Measurements from ENCODE around the gene EI24. TPM values are rescaled to one million over a fixed set of nuclear protein-coding genes. Genes with fewer than 3 reads are reported as not detected.

EI24 gene
- total and polyA plus RNA-seq, 2 of the 4 experiments (the other 2 are of a cell fraction) = 89.7 to 95.9 TPM

GRCh38 chr11:125569915-125570621 is 791 bp downstream of the EI24 start:
- Histone ChIP-seq H2BK15ac (ENCODE audit: low read depth, low read length) (no peak overlapping the region), H2AK5ac (ENCODE audit: low read depth, low read length) (peak overlapping the region; percentile 75), H3K23ac (ENCODE audit: low read depth, low read length) (peak overlapping the region; percentile 93), H4K8ac (ENCODE audit: low read depth in 2 of 2, low read length in 2 of 2) (peak overlapping the region; percentile 15 to 83; a peak in 2 of 4 replicates), H4K91ac (ENCODE audit: insufficient read depth, low read depth, low read length) (peak overlapping the region; percentile 59), H2BK120ac (ENCODE audit: low read depth, low read length) (peak overlapping the region; percentile 30; the same call in 1 of the 2 replicates), H3K9me3 (ENCODE audit: control insufficient read depth, insufficient read depth, low read length) (no peaks in the 10 kb centered on the region), H3K36me3 (ENCODE audit: control insufficient read depth, insufficient read depth, low read length) (peaks cover 10% of the 10 kb centered on the region), H3K79me1 (ENCODE audit: low read depth in 1 of 2, low read length in 2 of 2) (peaks cover 15 to 22% of the 10 kb centered on the region in 2 experiments), H2AFZ (replicated peaks; ENCODE audit: low read length, poor library complexity) (peak overlapping the region; percentile 97), H3K27ac (ENCODE audit: insufficient read depth, low read length) (peak overlapping the region; percentile 76), H3K56ac (ENCODE audit: extremely low read depth, insufficient read depth, low read length) (peak overlapping the region; percentile 73), H4K5ac (ENCODE audit: low read depth, low read length) (peak overlapping the region; percentile 92), H4K20me1 (ENCODE audit: insufficient read depth, low read length) (no peaks in the 10 kb centered on the region), H3K14ac (replicated peaks; ENCODE audit: low read depth, low read length) (peak overlapping the region; percentile 96), H3K18ac (ENCODE audit: low read depth, low read length) (peak overlapping the region; percentile 79), H3K9ac (ENCODE audit: low read depth, low read length) (peak overlapping the region; percentile 98), H3K4me2 (ENCODE audit: low read depth, low read length) (peak overlapping the region; percentile 99), H3K4ac (ENCODE audit: low read depth, low read length) (peak overlapping the region; percentile 95), H2AK9ac (replicated peaks; ENCODE audit: low read depth, low read length, poor library complexity) (peak overlapping the region; percentile 91), H2BK20ac (ENCODE audit: low read depth, low read length) (no peak overlapping the region), H3K27me3 (ENCODE audit: control insufficient read depth, insufficient read depth, low read length) (no peaks in the 10 kb centered on the region), H3K9me1 (ENCODE audit: insufficient read depth, low read length) (peaks cover 5% of the 10 kb centered on the region), H3K4me3 (ENCODE audit: insufficient read depth, low read depth, low read length) (peak overlapping the region; percentile 99), H2BK5ac (ENCODE audit: low read depth, low read length, poor library complexity, severe bottlenecking) (peak overlapping the region; percentile 88), H3K4me1 (ENCODE audit: control insufficient read depth, insufficient read depth, low read length) (peaks cover 12% of the 10 kb centered on the region)
- BruUV-seq (replicated peaks) = no TSS peak
- ChIA-PET POLR2A (ENCODE audit: unreplicated experiment) (interaction anchor here (1.0 kb wide), 2 partner anchors 12 to 22 kb away, joined by 3 to 6 read pairs; no protein-coding TSS in a partner anchor), CTCF (interaction anchor here (0.6 to 1.0 kb wide), 2 partner anchors 14 to 57 kb away, joined by 3 read pairs; no protein-coding TSS in a partner anchor)
- intact Hi-C loops (cut with micrococcal nuclease) = loop anchor here (1.0 to 10.0 kb wide), 4 partner anchors 53 to 605 kb away; no protein-coding TSS in a partner anchor
- dilution Hi-C loops (cut with HindIII; ENCODE audit: low sequenced_read_pairs, unreplicated experiment) = no loop called here
- WGBS, 2 experiments (ENCODE audit: extremely low coverage in 2 of 2, insufficient read length in 1 of 2) = 5% methylated on average over 6 of the region's 9 CpGs; no CpG with 5 or more reads in 1 of the 2 experiments
- in situ Hi-C loops (cut with MboI; ENCODE audit: low sequenced_read_pairs) = no loop called here
- ATAC-seq (ENCODE audit: low read depth) (no peak), DNase-seq (peak; percentile 18)
- no peak for TF ChIP-seq MAZ (IDR thresholded peaks at IDR 0.05; ENCODE audit: borderline replicate concordance, low read depth, low read length)
- no peak for TF ChIP-seq RFX5 (IDR thresholded peaks at IDR 0.05; ENCODE audit: low read depth, low read length)
- no peak for TF ChIP-seq FOS (IDR thresholded peaks at IDR 0.05; ENCODE audit: low read depth, low read length)
- TF ChIP-seq BHLHE40 (IDR thresholded peaks at IDR 0.05; ENCODE audit: low read depth, low read length) = no peak
- no peak for TF ChIP-seq CTCF (conservative IDR thresholded peaks at IDR 0.05; ENCODE audit: low read depth, low read length)

Measured in IMR-90 (cell line).